NCI-H526 (cell line): ENCODE measurements around the gene CFC1B.
"Not testable (repeated sequence)": the region's sequence is repeated elsewhere in the genome, so short reads cannot be mapped to it uniquely, and the experiment has no call there.

Experiments used
- DNase-seq, 2 experiments: peaks; one replicate each; lab custom pipeline; 2025; lab: John Stamatoyannopoulos, UW

CFC1B gene

GRCh38 chr2:130566165-130566564 is 45.1 kb downstream of the CFC1B start:
- not testable (repeated sequence) for DNase-seq

GRCh38 chr2:130571929-130572328 is 50.9 kb downstream of the CFC1B start:
- not testable (repeated sequence) for DNase-seq

GRCh38 chr2:130574230-130574629 is 53.2 kb downstream of the CFC1B start:
- DNase-seq, result not testable (repeated sequence)

GRCh38 chr2:130576209-130576784 is 55.3 kb downstream of the CFC1B start:
- not testable (repeated sequence) for DNase-seq

GRCh38 chr2:130577559-130577958 is 56.5 kb downstream of the CFC1B start:
- DNase-seq, result not testable (repeated sequence)
